Retina (tissue), 1 donor: Measurements from ENCODE around the gene RIMS4.
A peak's percentile ranks its signal among the peaks of the same experiment; 100 is the strongest.
"Not testable (repeated sequence)": the region's sequence is repeated elsewhere in the genome, so short reads cannot be mapped to it uniquely, and the experiment has no call there.

Experiments used
- DNase-seq: peaks from one replicate; pipeline ENCODE4 v3.0.0-alpha.2; 2016

RIMS4 gene

GRCh38 chr20:44829688-44830087 lies 19.3 kb upstream of the RIMS4 start:
- DNase-seq: no peak

- no peak for DNase-seq
Observed at GRCh38 chr20:44828640-44829039, 18.3 kb upstream of the RIMS4 start.

GRCh38 chr20:44827401-44827800 lies 17.1 kb upstream of the RIMS4 start:
- DNase-seq: no peak

GRCh38 chr20:44821576-44821975 lies 11.2 kb upstream of the RIMS4 start:
- DNase-seq: not testable (repeated sequence)

- DNase-seq: no peak
Observed at GRCh38 chr20:44819936-44820335, 9.6 kb upstream of the RIMS4 start.

- DNase-seq: no peak
Observed at GRCh38 chr20:44817143-44817910, 7.0 kb upstream of the RIMS4 start.

GRCh38 chr20:44814937-44815336 lies 4.6 kb upstream of the RIMS4 start:
- DNase-seq: no peak

GRCh38 chr20:44811150-44811685 lies 872 bp upstream of the RIMS4 start:
- DNase-seq: no peak

- no peak for DNase-seq
Observed at GRCh38 chr20:44810061-44810390, 320 bp downstream of the RIMS4 start.

- peak; percentile 33 for DNase-seq
Observed at GRCh38 chr20:44809380-44810060, 826 bp downstream of the RIMS4 start.

GRCh38 chr20:44807684-44808056 lies 2.7 kb downstream of the RIMS4 start:
- no peak for DNase-seq

GRCh38 chr20:44807051-44807683 lies 3.2 kb downstream of the RIMS4 start:
- no peak for DNase-seq

GRCh38 chr20:44805979-44806620 lies 4.2 kb downstream of the RIMS4 start:
- peak; percentile 84 for DNase-seq

GRCh38 chr20:44805335-44805978 lies 4.9 kb downstream of the RIMS4 start:
- no peak for DNase-seq

GRCh38 chr20:44803383-44803941 lies 6.9 kb downstream of the RIMS4 start:
- peak; percentile 29 for DNase-seq

GRCh38 chr20:44802702-44803101 lies 7.6 kb downstream of the RIMS4 start:
- DNase-seq: no peak

GRCh38 chr20:44800391-44801046 lies 9.8 kb downstream of the RIMS4 start:
- no peak for DNase-seq

GRCh38 chr20:44799691-44800090 lies 10.7 kb downstream of the RIMS4 start:
- no peak for DNase-seq

GRCh38 chr20:44796758-44797457 lies 13.4 kb downstream of the RIMS4 start:
- DNase-seq: no peak

- DNase-seq: no peak
Observed at GRCh38 chr20:44796311-44796710, 14.0 kb downstream of the RIMS4 start.

- DNase-seq: no peak
Observed at GRCh38 chr20:44795836-44796235, 14.5 kb downstream of the RIMS4 start.
